HepG2 (cell line): ENCODE data around the gene NHERF2. TPM values are rescaled to one million over a fixed set of nuclear protein-coding genes. Genes with fewer than 3 reads are reported as not detected.

ENCODE experiments used
- CEBPZ ChIP-seq: IDR thresholded peaks from 2 replicates; pipeline ENCODE4 v1.6.1; 2012; ENCODE audit warnings: low read length, improper control_type of control experiment
- FUBP1 ChIP-seq: sonication (generic); formaldehyde crosslinking; IDR thresholded peaks from 2 replicates; pipeline ENCODE4 v1.5.1; 2020; ENCODE audit warnings: missing genetic modification reagents, mild to moderate bottlenecking, borderline replicate concordance
- HHEX ChIP-seq: IDR thresholded peaks from 2 replicates; pipeline ENCODE4 v1.6.1; 2016; ENCODE audit warnings: control low read depth
- HOXA5 ChIP-seq: sonication (generic); formaldehyde crosslinking; IDR thresholded peaks from 2 replicates; pipeline ENCODE4 v1.4.0; 2020; ENCODE audit warnings: missing genetic modification reagents
- IRX3 ChIP-seq: sonication (generic); formaldehyde crosslinking; IDR thresholded peaks from 2 replicates; pipeline ENCODE4 v1.8.1; 2023; ENCODE audit warnings: mild to moderate bottlenecking, low read depth, missing genetic modification reagents, borderline replicate concordance
- ISL2 ChIP-seq: sonication (generic); formaldehyde crosslinking; IDR thresholded peaks from 2 replicates; pipeline ENCODE4 v1.5.0; 2020; ENCODE audit warnings: missing genetic modification reagents
- KLF11 ChIP-seq: IDR thresholded peaks from 2 replicates; pipeline ENCODE4 v1.6.1; 2016; ENCODE audit warnings: missing compliant biosample characterization
- MAZ ChIP-seq, 2 experiments: sonication (generic) in 1 of 2; formaldehyde crosslinking in 1 of 2; IDR thresholded peaks; 2 replicates each; pipeline versions ENCODE4 v1.5.0 to v1.6.1; 2012 to 2020; ENCODE audit warnings: low read depth in 2 of 2, mild to moderate bottlenecking in 2 of 2, borderline replicate concordance in 1 of 2, improper control_type of control experiment in 1 of 2, low read length in 1 of 2, missing genetic modification reagents in 1 of 2, moderate library complexity in 1 of 2
- MBD4 ChIP-seq: IDR thresholded peaks from 2 replicates; pipeline ENCODE4 v1.6.1; 2012; ENCODE audit warnings: low read length, inconsistent platforms, borderline replicate concordance
- MEIS2 ChIP-seq: sonication (generic); formaldehyde crosslinking; IDR thresholded peaks from 2 replicates; pipeline ENCODE4 v1.9.0; 2021; ENCODE audit warnings: mild to moderate bottlenecking, missing genetic modification reagents
- NBN ChIP-seq: fragments of 450-650 bp; conservative IDR thresholded peaks from 2 replicates; pipeline ENCODE4 v1.6.1; 2017
- SOX6 ChIP-seq, 2 experiments: fragments of 450-650 bp in 1 of 2; sonication (generic) in 1 of 2; formaldehyde crosslinking in 1 of 2; IDR thresholded peaks; 2 replicates each; pipeline versions ENCODE4 v1.4.0 to v1.6.1; 2017 to 2020; ENCODE audit warnings: antibody characterized with exemption in 1 of 2, mild to moderate bottlenecking in 1 of 2, missing genetic modification reagents in 1 of 2
- SSRP1 ChIP-seq: IDR thresholded peaks from 2 replicates; pipeline ENCODE4 v1.6.1; 2016; ENCODE audit warnings: control low read depth
- TAF15 ChIP-seq: fragments of 200-400 bp; formaldehyde crosslinking; IDR thresholded peaks from one replicate; pipeline ENCODE4 v1.6.1; 2018; ENCODE audit warnings: mild to moderate bottlenecking, low read depth, low read length; ENCODE audit not compliant: poor library complexity, severe bottlenecking
- ZNF10 ChIP-seq: sonication (generic); formaldehyde crosslinking; IDR thresholded peaks from 2 replicates; pipeline ENCODE4 v1.4.0; 2020; ENCODE audit warnings: mild to moderate bottlenecking, low read depth, missing genetic modification reagents, borderline replicate concordance
- ZNF350 ChIP-seq: sonication (generic); formaldehyde crosslinking; IDR thresholded peaks from 2 replicates; pipeline ENCODE4 v1.4.0; 2020; ENCODE audit warnings: mild to moderate bottlenecking, low read depth, missing genetic modification reagents, borderline replicate concordance
- polyA plus RNA-seq, 8 experiments: library from polyadenylated mRNA; depleted of rRNA in 3 of 8; stranded (reverse) in 7 of 8; unstranded in 1 of 8; fragments of >200 nt; fragmentation: Illumina TruSeq in 4 of 8; extraction: Trizol in 4 of 8; gene quantifications; 2 replicates each; pipeline versions ENCODE4 v1.2.1 to v1.2.3, GENCODE V29; 2011 to 2016; ENCODE audit warnings: low read depth in 4 of 8, missing spikeins in 1 of 8, mixed read lengths in 1 of 8; ENCODE audit not compliant: insufficient read depth in 1 of 8
- total RNA-seq, 5 experiments: library from RNA; depleted of rRNA; stranded (reverse); fragments of >200 nt; fragmentation: Illumina TruSeq; extraction: Trizol; gene quantifications; 2 replicates each; pipeline ENCODE4 v1.2.3, GENCODE V29; 2016; ENCODE audit warnings: low read depth in 1 of 5
- TF ChIP-seq, protein P1 (sequence below), 2 experiments: sonication (generic) in 1 of 2; formaldehyde crosslinking in 1 of 2; IDR thresholded peaks; 2 replicates each; pipeline versions ENCODE4 v1.4.0 to v1.6.1; 2016 to 2020; ENCODE audit warnings: borderline replicate concordance in 1 of 2, low read depth in 1 of 2, mild to moderate bottlenecking in 1 of 2, missing genetic modification reagents in 1 of 2

The NHERF2 gene
- total and polyA plus RNA-seq, 2 of the 13 experiments (the other 11 are each of a cell fraction or from before 2014, with no cell fraction given) = 23.7 to 39.3 TPM

DNA sequence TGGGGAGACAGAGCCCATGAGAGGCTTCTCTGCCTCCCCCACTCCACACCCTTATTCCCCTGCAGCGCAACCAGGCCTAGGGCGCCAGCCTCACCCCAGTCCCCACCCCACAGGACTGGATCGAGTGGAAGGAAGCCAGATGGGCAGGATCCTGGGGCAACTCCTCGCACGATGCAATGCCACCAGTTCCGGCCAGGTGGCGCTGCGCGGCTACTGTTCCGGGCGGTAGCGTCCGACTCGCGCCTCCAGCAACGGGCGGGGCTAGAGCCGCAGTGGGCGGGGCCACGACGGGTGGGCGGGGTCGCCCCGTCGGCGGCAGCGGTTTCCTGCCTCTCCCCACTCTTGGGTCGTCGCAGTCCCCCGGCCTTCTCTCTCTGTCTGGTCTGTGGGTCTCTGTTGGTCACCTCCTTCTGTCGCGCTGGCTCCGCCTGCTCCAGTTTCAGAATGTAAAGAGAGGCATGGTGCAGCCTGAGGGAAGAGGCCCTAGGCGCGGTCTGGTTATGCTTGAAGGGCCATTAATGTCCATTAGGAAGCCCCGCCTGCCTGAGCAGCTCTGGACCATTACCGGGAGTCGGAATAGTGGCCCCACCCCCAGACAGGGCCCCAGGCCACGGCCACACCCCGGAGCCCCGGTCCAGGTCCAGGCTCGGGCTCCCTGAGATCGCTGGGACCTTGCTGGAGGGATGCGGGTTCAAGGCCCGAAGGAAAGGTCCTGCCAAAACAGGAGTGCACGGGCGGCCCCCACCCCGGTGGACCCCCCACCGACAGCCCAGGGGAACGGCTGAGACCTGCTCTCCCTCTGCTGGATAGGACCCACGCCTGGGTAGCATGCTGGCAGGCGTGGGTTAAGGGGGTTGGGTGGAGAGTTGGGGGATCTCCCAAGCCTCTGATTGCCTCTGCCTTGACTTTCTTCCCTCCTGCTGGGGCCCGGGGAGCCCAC is 3.3 kb upstream of the NHERF2 start (continued):
- TF ChIP-seq ZNF10 (CRISPR knock-in tag) (no peak), NBN (no peak), HOXA5 (CRISPR knock-in tag) (0 out of 2 replicates have a peak, but pooled peaks have one; percentile 19), CEBPZ (no peak), MBD4 (no peak), IRX3 (CRISPR knock-in tag) (no peak), FUBP1 (CRISPR knock-in tag) (no peak), TAF15 (no peak), ZNF350 (CRISPR knock-in tag) (peak; percentile 81; the same call in 1 of the 2 replicates), SOX6 (IDR thresholded peaks at IDR 0.05) (no peak), SOX6 (CRISPR knock-in tag; IDR thresholded peaks at IDR 0.05) (peak; percentile 45; the same call in 1 of the 2 replicates), HHEX (no peak), ISL2 (CRISPR knock-in tag) (no peak), KLF11 (CRISPR knock-in tag) (no peak), MAZ (IDR thresholded peaks at IDR 0.05; ENCODE audit: borderline replicate concordance, low read depth, low read length) (peak; percentile 84), MAZ (CRISPR knock-in tag; IDR thresholded peaks at IDR 0.05; ENCODE audit: low read depth) (peak; percentile 95), MEIS2 (CRISPR knock-in tag) (no peak), SSRP1 (no peak)
- TF ChIP-seq, protein P1, sequence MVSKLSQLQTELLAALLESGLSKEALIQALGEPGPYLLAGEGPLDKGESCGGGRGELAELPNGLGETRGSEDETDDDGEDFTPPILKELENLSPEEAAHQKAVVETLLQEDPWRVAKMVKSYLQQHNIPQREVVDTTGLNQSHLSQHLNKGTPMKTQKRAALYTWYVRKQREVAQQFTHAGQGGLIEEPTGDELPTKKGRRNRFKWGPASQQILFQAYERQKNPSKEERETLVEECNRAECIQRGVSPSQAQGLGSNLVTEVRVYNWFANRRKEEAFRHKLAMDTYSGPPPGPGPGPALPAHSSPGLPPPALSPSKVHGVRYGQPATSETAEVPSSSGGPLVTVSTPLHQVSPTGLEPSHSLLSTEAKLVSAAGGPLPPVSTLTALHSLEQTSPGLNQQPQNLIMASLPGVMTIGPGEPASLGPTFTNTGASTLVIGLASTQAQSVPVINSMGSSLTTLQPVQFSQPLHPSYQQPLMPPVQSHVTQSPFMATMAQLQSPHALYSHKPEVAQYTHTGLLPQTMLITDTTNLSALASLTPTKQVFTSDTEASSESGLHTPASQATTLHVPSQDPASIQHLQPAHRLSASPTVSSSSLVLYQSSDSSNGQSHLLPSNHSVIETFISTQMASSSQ (IDR thresholded peaks at IDR 0.05; ENCODE audit: low read depth) = no peak
- TF ChIP-seq, protein P1 (CRISPR knock-in tag; IDR thresholded peaks at IDR 0.05; ENCODE audit: borderline replicate concordance) = no peak; the same call in 1 of the 2 replicates
